ENCODE measurements around the gene GTF2F2. TPM values are rescaled to one million over a fixed set of nuclear protein-coding genes. Genes with fewer than 3 reads are reported as not detected.

Gene GTF2F2
- total RNA-seq, 1 experiment from 2014 or later, result 37.8 TPM

DNA sequence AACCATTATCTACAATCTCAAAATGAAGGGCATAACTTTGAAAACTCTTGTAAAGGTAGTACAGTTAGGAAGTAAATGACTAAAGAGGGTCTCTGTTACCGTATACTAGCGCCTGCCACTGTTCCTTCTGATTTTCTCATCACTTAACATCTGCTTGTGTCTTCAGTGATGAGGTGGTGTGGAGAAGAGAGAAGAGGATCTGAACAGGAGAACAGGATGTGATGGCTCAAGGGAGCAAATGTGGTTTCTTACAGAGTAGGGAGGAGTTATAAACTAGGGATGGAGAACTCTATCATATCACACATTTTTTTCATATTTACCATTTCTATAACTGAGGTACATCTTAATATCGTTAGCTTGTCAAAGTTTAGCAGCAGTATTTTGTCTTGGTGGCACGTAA lies 79.4 kb downstream of the GTF2F2 start:
- ChIA-PET POLR2A (ENCODE audit: low non-redundant PET) (no interaction called here), CTCF (no interaction called here)
- no TSS peak for BruUV-seq (replicated peaks)
- intact Hi-C loops (cut with micrococcal nuclease; ENCODE audit: unreplicated experiment), result no loop called here
- DNase-seq (ENCODE audit: low spot score), result no peak
- H3K4me1 ChIP-seq (ENCODE audit: insufficient read depth, low read length, poor library complexity, severe bottlenecking), result peaks cover 6% of the 10 kb centered on the region
- no peaks in the 10 kb centered on the region for H3K36me3 ChIP-seq (ENCODE audit: insufficient read depth, low read length, poor library complexity, severe bottlenecking)
- TF ChIP-seq EZH2 (IDR thresholded peaks at IDR 0.05; ENCODE audit: borderline replicate concordance, low read depth, low read length, poor library complexity, severe bottlenecking), result no peak
- TF ChIP-seq, protein P1, sequence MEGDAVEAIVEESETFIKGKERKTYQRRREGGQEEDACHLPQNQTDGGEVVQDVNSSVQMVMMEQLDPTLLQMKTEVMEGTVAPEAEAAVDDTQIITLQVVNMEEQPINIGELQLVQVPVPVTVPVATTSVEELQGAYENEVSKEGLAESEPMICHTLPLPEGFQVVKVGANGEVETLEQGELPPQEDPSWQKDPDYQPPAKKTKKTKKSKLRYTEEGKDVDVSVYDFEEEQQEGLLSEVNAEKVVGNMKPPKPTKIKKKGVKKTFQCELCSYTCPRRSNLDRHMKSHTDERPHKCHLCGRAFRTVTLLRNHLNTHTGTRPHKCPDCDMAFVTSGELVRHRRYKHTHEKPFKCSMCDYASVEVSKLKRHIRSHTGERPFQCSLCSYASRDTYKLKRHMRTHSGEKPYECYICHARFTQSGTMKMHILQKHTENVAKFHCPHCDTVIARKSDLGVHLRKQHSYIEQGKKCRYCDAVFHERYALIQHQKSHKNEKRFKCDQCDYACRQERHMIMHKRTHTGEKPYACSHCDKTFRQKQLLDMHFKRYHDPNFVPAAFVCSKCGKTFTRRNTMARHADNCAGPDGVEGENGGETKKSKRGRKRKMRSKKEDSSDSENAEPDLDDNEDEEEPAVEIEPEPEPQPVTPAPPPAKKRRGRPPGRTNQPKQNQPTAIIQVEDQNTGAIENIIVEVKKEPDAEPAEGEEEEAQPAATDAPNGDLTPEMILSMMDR (conservative IDR thresholded peaks at IDR 0.05; ENCODE audit: low read depth, low read length), result no peak
- no peak overlapping the region for H3K27ac ChIP-seq (ENCODE audit: low read depth, low read length, poor library complexity, severe bottlenecking)
- no peak overlapping the region for H3K4me3 ChIP-seq (ENCODE audit: low read depth, low read length, poor library complexity, severe bottlenecking)
- H3K9me3 ChIP-seq (ENCODE audit: low read depth, low read length, poor library complexity, severe bottlenecking), result no peaks in the 10 kb centered on the region
- H3K27me3 ChIP-seq (replicated peaks; ENCODE audit: insufficient read depth, low read depth, low read length, poor library complexity), result no peaks in the 10 kb centered on the region

DNA sequence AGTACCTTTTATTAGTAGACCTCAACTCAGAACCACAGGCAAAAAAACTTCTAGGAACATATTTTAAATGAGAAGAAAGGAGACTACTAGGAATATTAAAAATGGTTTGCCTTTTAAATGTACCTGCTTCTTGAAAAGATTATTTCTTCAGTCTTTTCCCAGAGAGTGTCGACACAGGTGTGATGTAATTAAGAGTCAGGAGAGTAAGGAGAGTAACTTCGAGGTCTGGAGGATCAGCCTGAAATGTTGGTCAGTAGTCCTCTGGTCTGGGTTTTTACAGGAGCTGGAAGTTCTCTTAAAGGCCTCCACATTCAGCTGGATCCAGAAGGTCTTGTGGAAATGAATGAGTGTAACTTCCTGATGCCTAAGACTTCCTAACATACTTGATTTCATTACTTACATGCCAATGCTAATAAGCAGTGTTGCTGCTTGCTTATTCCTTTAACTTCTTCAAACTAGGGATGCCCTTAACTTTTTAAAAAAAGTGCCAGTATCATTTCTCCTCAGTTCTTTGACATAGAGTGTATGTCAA lies 80.5 kb downstream of the GTF2F2 start, which contains the start of gene KCTD4:
Gene KCTD4 (minus strand): TSS at position 345 of the 532 bp plus-strand sequence. CDS start 6,478 bp downstream, outside the sequence.
- Histone ChIP-seq H3K4me3 (ENCODE audit: low read depth, low read length, poor library complexity, severe bottlenecking) (no peak within 1 kb of the TSS), H3K9me3 (ENCODE audit: low read depth, low read length, poor library complexity, severe bottlenecking) (no peaks in the 10 kb centered on the region), H3K27ac (ENCODE audit: low read depth, low read length, poor library complexity, severe bottlenecking) (no peak within 1 kb of the TSS), H3K4me1 (ENCODE audit: insufficient read depth, low read length, poor library complexity, severe bottlenecking) (no peaks in the 10 kb centered on the region), H3K36me3 (ENCODE audit: insufficient read depth, low read length, poor library complexity, severe bottlenecking) (no peaks in the 10 kb centered on the region), H3K27me3 (replicated peaks; ENCODE audit: insufficient read depth, low read depth, low read length, poor library complexity) (no peaks in the 10 kb centered on the region)
- DNase-seq (ENCODE audit: low spot score), result no peak
- ChIA-PET CTCF (no interaction called here), POLR2A (ENCODE audit: low non-redundant PET) (no interaction called here)
- intact Hi-C loops (cut with micrococcal nuclease; ENCODE audit: unreplicated experiment), result no loop called here
- TF ChIP-seq, protein P1 (conservative IDR thresholded peaks at IDR 0.05; ENCODE audit: low read depth, low read length), result no peak
- TF ChIP-seq EZH2 (IDR thresholded peaks at IDR 0.05; ENCODE audit: borderline replicate concordance, low read depth, low read length, poor library complexity, severe bottlenecking), result no peak
- BruUV-seq (replicated peaks), result no TSS peak

DNA sequence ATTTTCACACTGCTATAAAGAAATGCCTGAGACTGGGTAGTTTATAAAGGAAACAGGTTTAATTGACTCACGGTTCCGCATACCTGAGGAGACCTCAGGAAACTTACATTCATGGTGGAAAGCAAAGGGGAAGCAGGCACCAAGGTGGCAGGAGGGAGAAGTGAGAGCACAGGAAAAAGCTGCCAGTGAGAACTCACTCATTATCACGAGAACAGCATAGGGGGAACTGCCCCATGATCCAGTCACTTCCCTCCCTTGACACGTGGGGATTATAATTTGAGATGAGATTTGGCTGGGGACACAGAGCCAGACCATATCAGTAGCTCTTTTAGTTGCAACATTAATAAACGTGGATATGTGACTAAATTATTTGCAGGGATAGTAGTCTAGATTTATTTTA lies 84.8 kb downstream of the GTF2F2 start:
- no peak overlapping the region for H3K4me3 ChIP-seq (ENCODE audit: low read depth, low read length, poor library complexity, severe bottlenecking)
- intact Hi-C loops (cut with micrococcal nuclease; ENCODE audit: unreplicated experiment), result no loop called here
- H3K36me3 ChIP-seq (ENCODE audit: insufficient read depth, low read length, poor library complexity, severe bottlenecking), result no peaks in the 10 kb centered on the region
- CTCF ChIA-PET, result no interaction called here
- no peaks in the 10 kb centered on the region for H3K27me3 ChIP-seq (replicated peaks; ENCODE audit: insufficient read depth, low read depth, low read length, poor library complexity)
- no peak overlapping the region for H3K27ac ChIP-seq (ENCODE audit: low read depth, low read length, poor library complexity, severe bottlenecking)
- no peak for DNase-seq (ENCODE audit: low spot score)
- POLR2A ChIA-PET (ENCODE audit: low non-redundant PET), result no interaction called here
- TF ChIP-seq, protein P1 (conservative IDR thresholded peaks at IDR 0.05; ENCODE audit: low read depth, low read length), result no peak
- TF ChIP-seq EZH2 (IDR thresholded peaks at IDR 0.05; ENCODE audit: borderline replicate concordance, low read depth, low read length, poor library complexity, severe bottlenecking), result no peak
- peaks cover 21% of the 10 kb centered on the region for H3K4me1 ChIP-seq (ENCODE audit: insufficient read depth, low read length, poor library complexity, severe bottlenecking)
- H3K9me3 ChIP-seq (ENCODE audit: low read depth, low read length, poor library complexity, severe bottlenecking), result no peaks in the 10 kb centered on the region
- no TSS peak for BruUV-seq (replicated peaks)
